ENCODE measurements around the gene MGMT.

Gene MGMT

DNA sequence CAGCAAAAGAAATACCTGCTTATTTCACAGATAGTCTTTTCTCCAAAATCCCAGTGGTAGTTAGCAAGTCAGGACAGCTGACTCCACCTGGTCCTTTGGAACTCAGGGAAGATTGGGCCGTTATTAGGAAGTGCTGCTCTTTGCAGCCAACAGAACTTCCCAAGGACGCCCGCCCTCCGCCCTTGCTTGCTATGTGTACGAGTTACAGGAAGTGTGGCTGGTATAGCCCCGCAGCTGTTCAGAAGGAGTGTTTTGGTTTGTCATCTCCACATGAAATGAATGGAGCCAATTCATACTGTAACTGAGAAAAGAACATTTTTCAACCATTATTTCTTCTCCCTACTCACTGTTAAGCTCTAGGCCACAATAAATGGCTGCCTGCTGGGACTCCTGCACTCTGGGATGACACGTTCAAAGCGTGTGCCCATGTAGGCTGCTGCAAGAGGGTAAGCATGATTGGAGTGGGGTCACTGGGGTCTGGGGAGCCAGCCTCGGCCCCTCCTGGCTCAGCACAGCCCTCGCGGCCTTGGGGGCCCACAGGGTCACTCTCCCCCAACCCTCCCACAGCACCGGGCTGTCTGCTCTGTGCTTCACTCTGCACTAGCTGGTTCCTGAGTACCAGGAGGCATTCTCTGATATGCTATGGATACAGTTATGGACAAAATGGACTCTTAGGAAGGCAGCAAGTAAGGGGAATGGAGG lies 253.0 kb downstream of the MGMT start:
- TF ChIP-seq, protein P1, sequence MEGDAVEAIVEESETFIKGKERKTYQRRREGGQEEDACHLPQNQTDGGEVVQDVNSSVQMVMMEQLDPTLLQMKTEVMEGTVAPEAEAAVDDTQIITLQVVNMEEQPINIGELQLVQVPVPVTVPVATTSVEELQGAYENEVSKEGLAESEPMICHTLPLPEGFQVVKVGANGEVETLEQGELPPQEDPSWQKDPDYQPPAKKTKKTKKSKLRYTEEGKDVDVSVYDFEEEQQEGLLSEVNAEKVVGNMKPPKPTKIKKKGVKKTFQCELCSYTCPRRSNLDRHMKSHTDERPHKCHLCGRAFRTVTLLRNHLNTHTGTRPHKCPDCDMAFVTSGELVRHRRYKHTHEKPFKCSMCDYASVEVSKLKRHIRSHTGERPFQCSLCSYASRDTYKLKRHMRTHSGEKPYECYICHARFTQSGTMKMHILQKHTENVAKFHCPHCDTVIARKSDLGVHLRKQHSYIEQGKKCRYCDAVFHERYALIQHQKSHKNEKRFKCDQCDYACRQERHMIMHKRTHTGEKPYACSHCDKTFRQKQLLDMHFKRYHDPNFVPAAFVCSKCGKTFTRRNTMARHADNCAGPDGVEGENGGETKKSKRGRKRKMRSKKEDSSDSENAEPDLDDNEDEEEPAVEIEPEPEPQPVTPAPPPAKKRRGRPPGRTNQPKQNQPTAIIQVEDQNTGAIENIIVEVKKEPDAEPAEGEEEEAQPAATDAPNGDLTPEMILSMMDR (IDR thresholded peaks at IDR 0.05; ENCODE audit: low read depth, low read length): no peak
- no peak for DNase-seq (ENCODE audit: extremely low read depth, low read depth)

DNA sequence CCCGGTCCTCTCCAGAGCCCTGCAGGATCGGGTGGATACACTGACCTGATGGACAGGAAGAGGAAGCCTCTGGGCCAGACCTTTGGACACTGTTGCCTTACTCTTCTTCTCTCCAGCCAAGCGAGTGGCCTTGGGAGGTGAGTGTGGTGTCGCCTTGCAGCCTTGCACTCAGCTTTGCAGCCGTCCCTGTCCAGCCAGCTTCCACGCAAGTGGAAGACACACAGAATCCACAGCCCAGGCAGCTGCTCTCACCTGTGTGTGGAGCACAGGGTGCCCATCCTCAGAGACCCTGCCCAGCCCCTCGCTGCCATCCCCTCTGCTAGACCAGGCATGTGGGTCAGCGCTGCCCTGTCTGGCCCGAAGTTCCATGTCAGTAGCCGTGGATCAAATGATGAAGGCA lies 258.0 kb downstream of the MGMT start:
- TF ChIP-seq, protein P1 (IDR thresholded peaks at IDR 0.05; ENCODE audit: low read depth, low read length): no peak
- no peak for DNase-seq (ENCODE audit: extremely low read depth, low read depth)

DNA sequence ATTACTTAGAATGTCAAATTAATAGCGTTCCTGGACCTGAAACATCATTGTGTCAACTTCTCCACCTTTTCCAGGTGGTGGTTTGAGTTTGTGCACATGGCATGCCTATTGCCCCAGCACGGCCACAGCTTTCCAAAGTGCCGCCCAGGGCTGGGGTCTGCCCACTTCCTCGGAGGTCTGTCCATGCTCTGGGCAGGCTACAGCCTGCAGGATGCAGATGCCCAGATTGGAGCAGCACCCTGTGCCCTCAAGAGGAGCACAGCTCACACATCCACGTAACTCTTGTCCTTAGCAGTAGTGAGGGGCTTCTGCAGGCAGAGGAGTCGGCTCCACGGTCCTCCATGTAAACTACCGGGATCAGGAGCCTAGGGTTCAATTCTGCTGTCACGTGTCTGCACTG lies 258.4 kb downstream of the MGMT start:
- TF ChIP-seq, protein P1 (IDR thresholded peaks at IDR 0.05; ENCODE audit: low read depth, low read length): no peak
- DNase-seq (ENCODE audit: extremely low read depth, low read depth): no peak

DNA sequence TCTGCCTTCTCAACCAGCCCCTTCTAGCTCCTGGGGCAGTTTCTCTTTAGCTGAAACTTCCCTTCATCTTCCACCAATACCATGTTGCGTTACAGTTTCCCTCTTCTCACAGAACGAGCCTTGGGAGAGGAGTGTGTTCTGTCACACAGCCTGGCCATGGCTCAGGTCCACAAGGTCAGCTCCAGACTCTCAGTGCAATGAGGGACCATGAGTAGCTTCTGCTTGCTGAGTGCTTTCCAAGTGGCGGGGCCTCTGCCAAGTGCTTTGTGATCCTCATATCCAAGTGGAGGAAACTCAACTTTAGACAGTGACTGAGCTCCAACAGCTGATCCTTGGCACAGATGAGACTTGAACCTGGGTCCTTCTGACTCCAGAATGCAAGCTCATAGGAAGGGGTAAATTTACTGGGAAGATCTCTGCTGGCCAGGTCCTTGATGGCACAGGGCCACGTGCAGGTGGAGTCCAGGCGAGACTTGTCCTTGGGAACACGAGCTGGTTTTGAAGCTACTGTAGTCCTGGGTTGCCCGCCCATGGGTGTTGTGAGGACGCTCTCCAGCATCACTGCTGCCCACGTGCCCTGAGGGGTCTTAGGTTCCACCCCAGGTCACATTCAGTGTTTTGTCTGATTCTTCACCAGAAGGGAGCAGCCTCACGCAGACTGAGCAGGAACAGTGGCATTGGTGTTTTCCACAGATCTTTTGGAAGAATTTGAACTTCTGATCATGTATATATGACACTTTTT lies 259.0 kb downstream of the MGMT start:
- DNase-seq (ENCODE audit: extremely low read depth, low read depth): no peak
- TF ChIP-seq, protein P1 (IDR thresholded peaks at IDR 0.05; ENCODE audit: low read depth, low read length): no peak

GRCh38 chr10:129727071-129727470 lies 260.0 kb downstream of the MGMT start:
- DNase-seq (ENCODE audit: extremely low read depth, low read depth): no peak
- TF ChIP-seq, protein P1 (IDR thresholded peaks at IDR 0.05; ENCODE audit: low read depth, low read length): no peak

DNA sequence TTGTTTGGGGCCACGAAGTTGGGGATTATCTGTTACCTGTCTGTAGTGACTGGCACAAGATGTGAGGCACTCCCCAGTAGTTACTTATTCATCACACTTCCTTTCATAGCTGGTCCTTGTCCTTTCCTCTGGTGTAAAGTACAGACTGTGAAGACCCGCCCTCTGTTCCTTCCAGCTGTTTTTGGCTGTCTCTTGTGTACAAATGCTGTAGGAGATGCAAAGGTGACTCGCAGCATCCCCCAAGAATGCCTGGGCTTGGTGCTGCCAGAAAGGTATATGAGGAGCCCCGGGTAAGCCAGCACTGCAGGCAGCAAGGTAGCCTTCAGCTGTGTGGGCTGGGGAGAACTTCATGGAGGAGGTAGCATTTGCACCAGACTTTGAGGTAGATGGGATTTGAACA lies 260.5 kb downstream of the MGMT start:
- TF ChIP-seq, protein P1 (IDR thresholded peaks at IDR 0.05; ENCODE audit: low read depth, low read length): no peak

GRCh38 chr10:129728246-129728820 lies 261.3 kb downstream of the MGMT start:
- no peak for DNase-seq (ENCODE audit: extremely low read depth, low read depth)

More for the DNA sequence above, 260.5 kb downstream of the MGMT start:
- DNase-seq (ENCODE audit: extremely low read depth, low read depth): no peak

More at GRCh38 chr10:129728246-129728820, 261.3 kb downstream of the MGMT start:
- TF ChIP-seq, protein P1 (IDR thresholded peaks at IDR 0.05; ENCODE audit: low read depth, low read length): no peak
